HL-60/S4 treated with retinoic acid at 250 ng/mL for 4 days and 3 days (cell line): ENCODE results near the gene KRTAP12-2.
"Not testable (repeated sequence)": the region's sequence is repeated elsewhere in the genome, so short reads cannot be mapped to it uniquely, and the experiment has no call there.

ENCODE experiments used
- in situ Hi-C: fragments of 300-500 bp; cut with MboI; formaldehyde crosslinking; loops from 2 replicates; pipeline ENCODE4 v1.7.0; 2022; ENCODE audit warnings: low sequenced_read_pairs

KRTAP12-2 gene

DNA sequence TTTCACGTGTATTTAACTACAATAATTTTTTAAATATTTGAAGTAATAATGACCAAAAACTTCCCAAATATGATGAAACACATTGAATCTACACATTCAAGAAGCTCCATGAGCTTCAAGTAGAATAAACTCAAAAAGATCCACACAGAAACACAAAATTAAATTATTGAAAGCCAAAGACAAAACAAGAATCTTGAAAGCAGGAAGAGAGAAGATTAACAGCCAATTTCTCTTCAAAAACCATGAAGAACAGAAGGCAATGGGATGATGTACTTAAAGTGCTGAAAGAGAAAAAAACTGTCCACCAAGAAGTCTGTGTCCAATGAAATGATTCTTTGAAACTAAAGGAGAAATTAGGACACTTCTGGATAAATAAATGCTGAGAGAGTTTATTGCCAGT, 34.7 kb downstream of the KRTAP12-2 start:
- in situ Hi-C loops, result no loop called here

GRCh38 chr21:44630440-44630839, 36.3 kb downstream of the KRTAP12-2 start:
- in situ Hi-C loops, result no loop called here

GRCh38 chr21:44628707-44629391, 37.9 kb downstream of the KRTAP12-2 start:
- in situ Hi-C loops, result no loop called here

GRCh38 chr21:44627831-44628233, 38.9 kb downstream of the KRTAP12-2 start:
- in situ Hi-C loops, result not testable (repeated sequence)

- in situ Hi-C loops, result not testable (repeated sequence)
Measured at GRCh38 chr21:44627181-44627822, 39.4 kb downstream of the KRTAP12-2 start.

DNA sequence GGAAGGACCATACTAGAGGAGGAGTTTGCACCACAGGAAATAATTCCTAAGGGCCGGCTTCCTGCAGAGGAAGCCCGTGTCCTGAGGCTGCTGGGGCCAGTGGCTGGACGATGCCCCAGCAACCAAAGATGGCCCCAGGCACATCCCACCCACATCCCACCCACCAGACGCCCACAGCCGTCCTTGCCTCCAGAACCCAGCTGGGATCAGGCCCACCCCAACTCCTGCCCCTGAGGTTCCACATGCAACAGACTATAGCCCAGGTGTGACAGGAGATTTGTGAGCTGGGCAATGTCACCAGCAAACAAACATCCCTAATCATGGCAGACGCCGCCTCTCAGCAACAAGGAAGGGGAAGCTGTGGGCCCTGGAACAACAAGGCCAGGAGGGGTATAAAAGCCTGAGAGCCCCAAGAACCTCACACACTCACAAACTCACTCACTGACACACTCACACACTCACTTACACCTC, 40.0 kb downstream of the KRTAP12-2 start, which contains the start of gene KRTAP10-9:
Gene KRTAP10-9 (plus strand): TSS at position 421 of the 471 bp plus-strand sequence. CDS start 79 bp downstream, outside the sequence.
- in situ Hi-C loops, result no loop called here

GRCh38 chr21:44626262-44626661, 40.5 kb downstream of the KRTAP12-2 start:
- in situ Hi-C loops, result no loop called here

- in situ Hi-C loops, result no loop called here
Measured at GRCh38 chr21:44625756-44626155, 41.0 kb downstream of the KRTAP12-2 start.

DNA sequence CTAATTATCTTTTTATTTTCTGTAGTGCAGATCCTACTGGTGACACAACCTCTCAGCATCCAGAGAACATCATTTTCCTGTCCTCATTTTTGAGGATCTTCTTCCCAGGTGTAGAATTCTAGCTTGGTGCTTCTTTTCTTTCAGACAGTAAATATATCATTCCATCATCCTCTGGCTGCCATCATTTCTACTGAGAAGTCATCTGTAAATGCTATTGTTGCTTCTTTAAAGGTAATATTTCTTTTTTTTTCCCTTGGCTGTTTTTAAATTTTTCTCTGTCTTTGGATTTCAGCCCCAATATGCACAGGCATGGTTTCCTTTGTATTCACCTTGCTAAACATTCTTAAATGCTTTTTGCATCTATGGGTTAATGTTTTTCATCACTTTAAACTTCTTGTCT, 43.2 kb downstream of the KRTAP12-2 start:
- in situ Hi-C loops, result no loop called here

- in situ Hi-C loops, result no loop called here
Measured at GRCh38 chr21:44619886-44620285, 46.8 kb downstream of the KRTAP12-2 start.

DNA sequence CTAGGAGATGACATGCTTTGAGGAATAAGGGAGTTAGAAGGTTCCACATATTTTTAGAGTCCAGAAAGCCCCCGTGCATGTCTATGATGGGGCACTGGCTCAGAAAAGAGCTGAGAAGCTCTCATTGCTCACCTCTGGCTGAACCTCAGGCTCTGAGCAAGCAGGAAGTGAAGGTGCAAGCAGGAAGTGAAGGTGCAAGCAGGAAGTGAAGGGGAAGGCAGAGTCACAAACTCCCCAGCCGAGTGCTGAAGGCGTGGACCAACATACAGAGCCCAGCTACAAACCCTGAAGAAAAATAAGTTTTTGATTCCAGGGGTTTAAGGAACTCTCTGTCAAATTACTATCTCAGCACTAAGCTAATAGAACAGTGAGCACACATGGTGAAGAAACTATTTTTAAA, 47.8 kb downstream of the KRTAP12-2 start:
- in situ Hi-C loops, result no loop called here

DNA sequence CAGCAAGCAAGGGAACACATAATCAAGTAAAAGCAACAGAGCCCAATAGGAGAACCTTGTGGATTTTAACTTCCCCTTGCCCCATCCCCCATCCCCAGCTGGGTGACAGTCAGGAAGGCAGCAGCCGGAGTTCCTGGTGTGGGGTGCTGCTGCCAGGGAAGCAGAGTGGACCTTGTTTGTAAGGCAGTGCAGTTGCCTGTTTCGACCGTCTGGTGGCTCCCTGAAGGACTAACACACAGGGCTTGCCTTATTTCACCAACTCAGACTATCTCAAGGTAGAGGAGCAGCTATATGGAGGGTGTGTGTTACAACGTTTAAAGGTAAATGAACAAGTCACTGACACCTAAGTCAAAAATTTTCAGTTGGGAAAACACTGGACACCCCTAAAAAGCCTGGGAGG, 48.2 kb downstream of the KRTAP12-2 start:
- in situ Hi-C loops, result no loop called here

DNA sequence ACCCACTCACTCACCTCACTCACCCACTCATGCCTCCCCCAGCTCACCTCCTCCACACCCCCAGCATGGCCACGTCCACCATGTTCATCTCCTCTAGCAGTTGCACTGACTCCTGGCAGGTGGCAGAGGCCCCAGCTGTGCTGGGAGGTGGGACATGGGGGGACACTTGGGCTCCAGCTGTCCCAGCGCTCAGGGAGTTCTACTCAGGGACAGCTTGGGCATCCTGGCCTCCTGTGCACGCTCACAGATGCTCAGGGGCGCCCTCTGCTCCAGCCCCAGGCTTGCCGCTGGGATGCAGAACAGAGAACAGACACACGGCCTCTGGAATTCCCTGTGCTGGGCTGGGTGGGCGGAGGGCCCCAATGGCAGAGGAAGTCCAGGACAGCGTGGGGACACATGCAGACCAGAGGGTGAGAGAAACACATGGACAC, 49.6 kb downstream of the KRTAP12-2 start:
- in situ Hi-C loops, result no loop called here

- in situ Hi-C loops, result no loop called here
Measured at GRCh38 chr21:44616591-44616926, 50.2 kb downstream of the KRTAP12-2 start.
